H1 (cell line): Measurements from ENCODE around the gene NECTIN2. TPM values are rescaled to one million over a fixed set of nuclear protein-coding genes. Genes with fewer than 3 reads are reported as not detected.

Source experiments
- CTCF ChIA-PET: fragments of 300-600 bp; sonication (Branson Sonifier 250); formaldehyde crosslinking; loops from one replicate; lab custom pipeline; 2021; ENCODE audit not compliant: partially characterized antibody; lab: Charles Lee
- POLR2A ChIA-PET: fragments of 300-600 bp; sonication (Branson Sonifier 250); formaldehyde crosslinking; loops from one replicate; lab custom pipeline; 2021; ENCODE audit warnings: inconsistent platforms; ENCODE audit not compliant: partially characterized antibody; lab: Charles Lee
- DNase-seq, 2 experiments: peaks; one replicate each; pipeline versions ENCODE4 v3.0.0 to v3.0.0-alpha.2; 2010 to 2022; ENCODE audit warnings: low spot score in 2 of 2, low read depth in 1 of 2, mixed read lengths in 1 of 2
- FAIRE-seq: peaks from 2 replicates; lab custom pipeline; 2011; peaks lifted over from hg19 to GRCh38; lab: Jason Lieb, UNC
- H2AFZ ChIP-seq: 2 replicates; pipeline ENCODE4 v1.8.1; 2012; ENCODE audit warnings: low read length, inconsistent platforms
- H2AK5ac ChIP-seq: 2 replicates; pipeline ENCODE4 v1.6.1; 2013; ENCODE audit warnings: low read depth, low read length
- H2BK120ac ChIP-seq: replicated peaks from 2 replicates; pipeline ENCODE3; 2013; ENCODE audit warnings: low read depth, low read length, inconsistent platforms
- H2BK12ac ChIP-seq: 2 replicates; pipeline ENCODE4 v1.6.1; 2013; ENCODE audit warnings: low read depth, low read length
- H2BK15ac ChIP-seq: 2 replicates; pipeline ENCODE4 v1.6.1; 2013; ENCODE audit warnings: low read length
- H2BK20ac ChIP-seq: 2 replicates; pipeline ENCODE4 v1.6.1; 2013; ENCODE audit warnings: low read length
- H2BK5ac ChIP-seq: 2 replicates; pipeline ENCODE4 v1.6.1; 2013; ENCODE audit warnings: low read depth, low read length
- H3K14ac ChIP-seq: 2 replicates; pipeline ENCODE4 v1.6.1; 2013; ENCODE audit warnings: inconsistent platforms; ENCODE audit not compliant: insufficient read length
- H3K18ac ChIP-seq: 2 replicates; pipeline ENCODE4 v1.6.1; 2013; ENCODE audit warnings: low read length; ENCODE audit errors: extremely low read depth
- H3K23ac ChIP-seq: 2 replicates; pipeline ENCODE4 v1.6.1; 2013; ENCODE audit warnings: inconsistent platforms; ENCODE audit not compliant: insufficient read length
- H3K23me2 ChIP-seq: 2 replicates; pipeline ENCODE4 v1.6.1; 2013; ENCODE audit warnings: low read depth, low read length
- H3K27ac ChIP-seq: 2 replicates; pipeline ENCODE4 v1.6.1; 2011; ENCODE audit warnings: low read depth, low read length, inconsistent platforms
- H3K27me3 ChIP-seq, 4 experiments: replicated peaks in 1 of 4; 1 replicate in 1 of 4; 2 replicates in 3 of 4; pipeline versions ENCODE4 v1.6.1 to v1.8.1; 2011 to 2013; ENCODE audit warnings: low read length in 3 of 4, mild to moderate bottlenecking in 3 of 4, inconsistent platforms in 2 of 4, mixed read lengths in 2 of 4, moderate library complexity in 1 of 4; ENCODE audit not compliant: control insufficient read depth in 3 of 4, insufficient read depth in 3 of 4; ENCODE audit errors: extremely low read depth in 1 of 4
- H3K36me3 ChIP-seq, 4 experiments: 2 replicates each; pipeline versions ENCODE4 v1.6.1 to v1.8.1; 2011 to 2013; ENCODE audit warnings: mild to moderate bottlenecking in 4 of 4, low read length in 3 of 4, moderate library complexity in 2 of 4, control low read depth in 1 of 4, inconsistent platforms in 1 of 4; ENCODE audit not compliant: insufficient read depth in 4 of 4, control insufficient read depth in 2 of 4
- H3K4ac ChIP-seq: replicated peaks from 2 replicates; pipeline ENCODE3; 2013; ENCODE audit warnings: low read length, low read depth, mixed read lengths, inconsistent platforms; ENCODE audit not compliant: insufficient read length
- H3K4me1 ChIP-seq, 4 experiments: replicated peaks in 1 of 4; 1 replicate in 1 of 4; 2 replicates in 3 of 4; pipeline versions ENCODE4 v1.6.1 to v1.8.1; 2011 to 2013; ENCODE audit warnings: low read length in 3 of 4, inconsistent platforms in 2 of 4, mixed read lengths in 1 of 4; ENCODE audit not compliant: insufficient read depth in 4 of 4, control insufficient read depth in 3 of 4
- H3K4me2 ChIP-seq, 2 experiments: 2 replicates each; pipeline versions ENCODE4 v1.6.1 to v1.8.1; 2011 to 2013; ENCODE audit warnings: low read depth in 2 of 2, low read length in 2 of 2, control low read depth in 1 of 2, inconsistent platforms in 1 of 2, mild to moderate bottlenecking in 1 of 2; ENCODE audit not compliant: insufficient read depth in 1 of 2
- H3K4me3 ChIP-seq, 4 experiments: fragments of 200-600, 300-600 bp in 1 of 4; sonication (generic), shearing (Covaris generic), sonication (Bioruptor Twin) in 1 of 4; 2 replicates each; pipeline versions ENCODE4 v1.5.1 to v1.8.1; 2011 to 2016; ENCODE audit warnings: low read length in 4 of 4, low read depth in 3 of 4, control low read depth in 2 of 4, inconsistent platforms in 2 of 4, mild to moderate bottlenecking in 2 of 4, mixed read lengths in 1 of 4, moderate library complexity in 1 of 4; ENCODE audit not compliant: insufficient read depth in 2 of 4; ENCODE audit errors: extremely low read depth in 1 of 4
- H3K56ac ChIP-seq: replicated peaks from 2 replicates; pipeline ENCODE3; 2013; ENCODE audit warnings: low read depth, mild to moderate bottlenecking, mixed read lengths, low read length, inconsistent platforms; ENCODE audit not compliant: insufficient read length
- H3K79me1 ChIP-seq: 2 replicates; pipeline ENCODE4 v1.6.1; 2013; ENCODE audit warnings: low read depth, low read length, control low read depth
- H3K79me2 ChIP-seq, 2 experiments: 2 replicates each; pipeline versions ENCODE4 v1.6.1 to v1.8.1; 2012 to 2013; ENCODE audit warnings: low read length in 2 of 2, mild to moderate bottlenecking in 2 of 2, inconsistent platforms in 1 of 2; ENCODE audit not compliant: insufficient read depth in 2 of 2, control insufficient read depth in 1 of 2
- H3K9ac ChIP-seq, 4 experiments: replicated peaks in 1 of 4; 1 replicate in 1 of 4; 2 replicates in 3 of 4; pipeline versions ENCODE4 v1.6.1 to v1.8.1; 2011 to 2013; ENCODE audit warnings: low read depth in 3 of 4, low read length in 3 of 4, control low read depth in 2 of 4, mild to moderate bottlenecking in 2 of 4, moderate library complexity in 2 of 4, inconsistent platforms in 1 of 4; ENCODE audit errors: extremely low read depth in 1 of 4
- H3K9me3 ChIP-seq, 2 experiments: 2 replicates each; pipeline versions ENCODE4 v1.6.1 to v1.8.1; 2012 to 2013; ENCODE audit warnings: mild to moderate bottlenecking in 2 of 2, moderate library complexity in 2 of 2, control low read depth in 1 of 2, inconsistent platforms in 1 of 2, low read depth in 1 of 2, low read length in 1 of 2, mixed read lengths in 1 of 2; ENCODE audit not compliant: insufficient read depth in 2 of 2
- H4K20me1 ChIP-seq, 2 experiments: replicated peaks in 1 of 2; 2 replicates each; pipeline versions ENCODE3 to v1.8.1; 2011 to 2013; ENCODE audit warnings: inconsistent platforms in 2 of 2, low read length in 2 of 2, mild to moderate bottlenecking in 1 of 2; ENCODE audit not compliant: insufficient read depth in 2 of 2, control insufficient read depth in 1 of 2
- H4K5ac ChIP-seq: 2 replicates; pipeline ENCODE4 v1.6.1; 2013; ENCODE audit warnings: low read length, low read depth, mixed read lengths, inconsistent platforms; ENCODE audit not compliant: insufficient read length
- H4K8ac ChIP-seq: 2 replicates; pipeline ENCODE4 v1.8.0; 2013; ENCODE audit warnings: mild to moderate bottlenecking, moderate library complexity, low read length, inconsistent platforms; ENCODE audit not compliant: insufficient read depth; ENCODE audit errors: extremely low read depth
- H4K91ac ChIP-seq: replicated peaks from 2 replicates; pipeline ENCODE3; 2013; ENCODE audit warnings: low read length, mixed read lengths, inconsistent platforms; ENCODE audit not compliant: insufficient read length
- CHD2 ChIP-seq: IDR thresholded peaks from 2 replicates; pipeline ENCODE4 v1.6.1; 2012; ENCODE audit warnings: low read length, improper control_type of control experiment
- CREB1 ChIP-seq: IDR thresholded peaks from 2 replicates; pipeline ENCODE4 v1.6.1; 2012; ENCODE audit warnings: inconsistent platforms
- E2F6 ChIP-seq: IDR thresholded peaks from 2 replicates; pipeline ENCODE4 v1.6.1; 2012; ENCODE audit warnings: inconsistent platforms
- FOSL1 ChIP-seq: IDR thresholded peaks from 2 replicates; pipeline ENCODE4 v1.6.1; 2011; ENCODE audit warnings: mild to moderate bottlenecking, low read depth, low read length, moderate library complexity; ENCODE audit not compliant: insufficient read depth
- GABPA ChIP-seq: IDR thresholded peaks from 2 replicates; pipeline ENCODE4 v1.6.1; 2011; ENCODE audit warnings: mild to moderate bottlenecking, low read length, moderate library complexity, borderline replicate concordance; ENCODE audit not compliant: insufficient read depth
- PHF8 ChIP-seq: fragments of 200-600 bp; sonication (generic); conservative IDR thresholded peaks from 2 replicates; pipeline ENCODE4 v1.7.1; 2012; ENCODE audit warnings: low read depth, mild to moderate bottlenecking, inconsistent platforms, low read length, moderate library complexity
- RAD21 ChIP-seq, 2 experiments: IDR thresholded peaks in 1 of 2; conservative IDR thresholded peaks in 1 of 2; 2 replicates each; pipeline ENCODE4 v1.6.1; 2011; ENCODE audit warnings: low read depth in 2 of 2, low read length in 2 of 2, improper control_type of control experiment in 1 of 2, inconsistent platforms in 1 of 2, mild to moderate bottlenecking in 1 of 2, moderate library complexity in 1 of 2
- RXRA ChIP-seq: IDR thresholded peaks from 2 replicates; pipeline ENCODE4 v1.6.1; 2011; ENCODE audit warnings: low read depth, mild to moderate bottlenecking, low read length, moderate library complexity; ENCODE audit not compliant: insufficient read depth
- SAP30 ChIP-seq: fragments of 300-600 bp; sonication (generic); IDR thresholded peaks from 2 replicates; pipeline ENCODE4 v1.7.1; 2012; ENCODE audit warnings: low read length, moderate library complexity, mild to moderate bottlenecking, inconsistent platforms; ENCODE audit not compliant: insufficient read depth, insufficient replicate concordance
- SIRT6 ChIP-seq: IDR thresholded peaks from one replicate; pipeline ENCODE4 v1.7.1; 2012; ENCODE audit warnings: low read length, inconsistent platforms
- SRF ChIP-seq: IDR thresholded peaks from 2 replicates; pipeline ENCODE4 v1.6.1; 2011; ENCODE audit warnings: mild to moderate bottlenecking, low read depth, low read length, moderate library complexity
- TAF7 ChIP-seq: optimal IDR thresholded peaks from 2 replicates; pipeline ENCODE3; 2011; ENCODE audit warnings: low read depth, mild to moderate bottlenecking, inconsistent platforms, low read length, moderate library complexity, borderline replicate concordance
- TEAD4 ChIP-seq: IDR thresholded peaks from 2 replicates; pipeline ENCODE4 v1.6.1; 2012; ENCODE audit warnings: low read depth, low read length, inconsistent platforms, mixed read lengths
- WGBS, 2 experiments: shearing (Covaris generic) in 1 of 2; methylation state at CpG; one replicate each; pipeline versions ENCODE4 v1.1.6 to v1.1.7; 2013 to 2015; ENCODE audit warnings: low lambda C conversion rate in 2 of 2, mixed read lengths in 2 of 2, inconsistent platforms in 1 of 2, low coverage in 1 of 2, missing lambda C conversion rate in 1 of 2; ENCODE audit not compliant: insufficient replicate concordance in 2 of 2, insufficient coverage in 1 of 2, insufficient read length in 1 of 2; ENCODE audit errors: extremely low coverage in 1 of 2, missing lambda C conversion rate in 1 of 2; 5-methylcytosine and 5-hydroxymethylcytosine counted together
- polyA plus RNA-seq, 7 experiments: library from polyadenylated mRNA; depleted of rRNA in 3 of 7; stranded (reverse) in 5 of 7; unstranded in 2 of 7; fragments of >200 nt in 5 of 7; fragments of 200-250 nt in 2 of 7; gene quantifications; 1 replicate in 5 of 7; 2 replicates in 1 of 7; 4 replicates in 1 of 7; pipeline versions ENCODE4 v1.2.1 to v1.2.3, GENCODE V29; 2011 to 2013; ENCODE audit warnings: missing spikeins in 2 of 7, mixed read lengths in 2 of 7
- total RNA-seq: library from RNA; stranded (reverse); fragmentation: NEBNext Ultra II Directional; extraction: Animal tissue kit (Norgen Biotek cat#: 25700); gene quantifications from 2 replicates; pipeline ENCODE4 v1.2.1, GENCODE V29; 2021

The NECTIN2 gene
- total and polyA plus RNA-seq, 2 of the 8 experiments (the other 6 are each of a cell fraction or from before 2014, with no cell fraction given), result 184 to 237 TPM

- Histone ChIP-seq H2AFZ (no peak overlapping the region), H3K56ac (no peak overlapping the region), H3K9me3 (no peaks in the 10 kb centered on the region), H3K27ac (no peak overlapping the region), H3K4me3 (no peak overlapping the region), H3K79me1 (no peaks in the 10 kb centered on the region; the same call in 1 of the 2 replicates), H3K36me3 (peaks cover 9 to 43% (median 24%) of the 10 kb centered on the region in 4 experiments; a peak in 5 of 8 replicates), H2AK5ac (no peak overlapping the region), H2BK20ac (no peak overlapping the region), H2BK12ac (no peak overlapping the region), H3K23me2 (peaks cover 8% of the 10 kb centered on the region; the same call in 1 of the 2 replicates), H3K79me2 (no peaks in the 10 kb centered on the region), H3K23ac (no peak overlapping the region), H3K9ac (no peak overlapping the region), H3K4ac (no peak overlapping the region), H3K14ac (no peak overlapping the region), H2BK15ac (no peak overlapping the region), H2BK5ac (no peak overlapping the region), H3K4me1 (no peaks in the 10 kb centered on the region; a peak in 1 of 7 replicates), H4K8ac (no peak overlapping the region), H3K27me3 (no peaks in the 10 kb centered on the region; a peak in 3 of 7 replicates), H3K4me2 (no peak overlapping the region), H3K18ac (no peak overlapping the region), H2BK120ac (no peak overlapping the region), H4K5ac (no peak overlapping the region), H4K91ac (no peak overlapping the region), H4K20me1 (peaks cover 4 to 7% of the 10 kb centered on the region in 2 experiments)
- CTCF ChIA-PET, result interaction anchor here (1.1 to 1.5 kb wide), 3 partner anchors 11 to 32 kb away, joined by 3 read pairs; no protein-coding TSS in a partner anchor
- POLR2A ChIA-PET, result interaction anchor here (1.3 to 1.4 kb wide), 2 partner anchors 10 to 31 kb away, joined by 3 to 4 read pairs; no protein-coding TSS in a partner anchor
- 83% methylated on average over 2 of the region's 2 CpGs; no CpG with 5 or more reads in 1 of the 2 experiments for WGBS, 2 experiments
- FAIRE-seq (no peak), DNase-seq (no peak)
- TF ChIP-seq TEAD4 (no peak), TAF7 (no peak), SIRT6 (no peak), CREB1 (no peak), RXRA (no peak), E2F6 (no peak), GABPA (no peak), RAD21 (IDR thresholded peaks at IDR 0.05 in 1 of 2, conservative IDR thresholded peaks at IDR 0.05 in 1 of 2; ENCODE audit: low read depth in 2 of 2, low read length in 2 of 2) (no peak), FOSL1 (no peak), CHD2 (no peak), SAP30 (no peak), PHF8 (no peak), SRF (no peak)
Measured at GRCh38 chr19:44816301-44816700, 29.8 kb upstream of the NECTIN2 start.
